ENCODE measurements around the gene KRT71. TPM values are rescaled to one million over a fixed set of nuclear protein-coding genes. Genes with fewer than 3 reads are reported as not detected.

KRT71 gene
- total and polyA plus RNA-seq, 2 of the 8 experiments (the other 6 are each of a cell fraction or from before 2014, with no cell fraction given) = not detected

GRCh38 chr12:52539083-52539820 is 13.7 kb downstream of the KRT71 start:
- FAIRE-seq = no peak
- WGBS, 2 experiments (ENCODE audit: extremely low coverage in 1 of 2, insufficient coverage in 1 of 2, insufficient read length in 1 of 2, insufficient replicate concordance in 2 of 2, low coverage in 1 of 2, low lambda C conversion rate in 2 of 2, missing lambda C conversion rate in 1 of 2) = 87% methylated on average over 5 of the region's 5 CpGs; no CpG with 5 or more reads in 1 of the 2 experiments

More at GRCh38 chr12:52539083-52539820, 13.7 kb downstream of the KRT71 start:
- Histone ChIP-seq H3K27me3 (replicated peaks in 1 of 4; ENCODE audit: control insufficient read depth in 3 of 4, extremely low read depth in 1 of 4, insufficient read depth in 3 of 4, low read length in 3 of 4) (no peaks in the 10 kb centered on the region), H3K14ac (ENCODE audit: insufficient read length) (no peak overlapping the region), H3K79me1 (ENCODE audit: low read depth, low read length) (no peaks in the 10 kb centered on the region), H2BK120ac (replicated peaks; ENCODE audit: low read depth, low read length) (no peak overlapping the region), H3K4me1 (replicated peaks in 1 of 4; ENCODE audit: control insufficient read depth in 3 of 4, insufficient read depth in 4 of 4, low read length in 3 of 4) (no peaks in the 10 kb centered on the region), H2AK5ac (ENCODE audit: low read depth, low read length) (no peak overlapping the region), H2BK12ac (ENCODE audit: low read depth, low read length) (no peak overlapping the region), H4K20me1 (replicated peaks in 1 of 2; ENCODE audit: control insufficient read depth in 1 of 2, insufficient read depth in 2 of 2, low read length in 2 of 2) (no peaks in the 10 kb centered on the region), H2BK15ac (ENCODE audit: low read length) (no peak overlapping the region), H3K27ac (ENCODE audit: low read depth, low read length) (no peak overlapping the region), H3K56ac (replicated peaks; ENCODE audit: insufficient read length, low read depth, low read length) (no peak overlapping the region), H3K9me3 (ENCODE audit: insufficient read depth in 2 of 2, low read depth in 1 of 2, low read length in 1 of 2) (no peaks in the 10 kb centered on the region), H2BK20ac (ENCODE audit: low read length) (no peak overlapping the region), H2BK5ac (ENCODE audit: low read depth, low read length) (no peak overlapping the region), H3K23me2 (ENCODE audit: low read depth, low read length) (no peaks in the 10 kb centered on the region), H4K5ac (ENCODE audit: insufficient read length, low read depth, low read length) (no peak overlapping the region), H2AFZ (ENCODE audit: low read length) (no peak overlapping the region), H3K79me2 (ENCODE audit: control insufficient read depth in 1 of 2, insufficient read depth in 2 of 2, low read length in 2 of 2) (no peaks in the 10 kb centered on the region), H3K4ac (replicated peaks; ENCODE audit: insufficient read length, low read depth, low read length) (no peak overlapping the region), H3K4me3 (ENCODE audit: extremely low read depth in 1 of 4, insufficient read depth in 2 of 4, low read depth in 3 of 4, low read length in 4 of 4) (no peak overlapping the region), H3K9ac (replicated peaks in 1 of 4; ENCODE audit: extremely low read depth in 1 of 4, low read depth in 3 of 4, low read length in 3 of 4) (no peak overlapping the region), H3K18ac (ENCODE audit: extremely low read depth, low read length) (no peak overlapping the region), H4K91ac (replicated peaks; ENCODE audit: insufficient read length, low read length) (no peak overlapping the region), H3K4me2 (ENCODE audit: insufficient read depth in 1 of 2, low read depth in 2 of 2, low read length in 2 of 2) (no peak overlapping the region), H4K8ac (ENCODE audit: extremely low read depth, insufficient read depth, low read length) (no peak overlapping the region), H3K23ac (ENCODE audit: insufficient read length) (no peak overlapping the region), H3K36me3 (ENCODE audit: control insufficient read depth in 2 of 4, insufficient read depth in 4 of 4, low read length in 3 of 4) (no peaks in the 10 kb centered on the region)
- DNase-seq (ENCODE audit: low read depth in 1 of 2, low spot score in 2 of 2) = no peak
- ChIA-PET POLR2A (ENCODE audit: partially characterized antibody) (no interaction called here), CTCF (ENCODE audit: partially characterized antibody) (interaction anchor here (0.8 to 4.9 kb wide), 5 partner anchors 14 to 143 kb away, joined by 3 to 19 read pairs (median 4); partner anchors contain the start of gene KRT5)
- TF ChIP-seq PHF8 (conservative IDR thresholded peaks at IDR 0.05; ENCODE audit: low read depth, low read length) (no peak), SIX5 (IDR thresholded peaks at IDR 0.05; ENCODE audit: low read depth, low read length) (no peak), FOSL1 (IDR thresholded peaks at IDR 0.05; ENCODE audit: insufficient read depth, low read depth, low read length) (no peak), TCF12 (IDR thresholded peaks at IDR 0.05; ENCODE audit: low read depth, low read length) (no peak), ATF3 (IDR thresholded peaks at IDR 0.05; ENCODE audit: insufficient read depth, low read depth, low read length) (no peak), E2F6 (IDR thresholded peaks at IDR 0.05) (no peak), EGR1 (IDR thresholded peaks at IDR 0.05; ENCODE audit: borderline replicate concordance, low read depth, low read length) (no peak), BRCA1 (IDR thresholded peaks at IDR 0.05; ENCODE audit: low read depth, low read length) (no peak), CBX8 (IDR thresholded peaks at IDR 0.05; ENCODE audit: borderline replicate concordance, low read depth, low read length) (no peak), KDM1A (IDR thresholded peaks at IDR 0.05; ENCODE audit: borderline replicate concordance, low read length) (no peak)

Data from H1 (cell line).